GM19395 (cell line): ENCODE results near the gene ZNF608.

ENCODE experiments used
- ATAC-seq: cut with Tn5 transposase; IDR thresholded peaks from one replicate; pipeline ENCODE4 v1.9.1; 2021; ENCODE audit warnings: mild to moderate bottlenecking, moderate library complexity; ENCODE audit not compliant: unreplicated experiment

ZNF608 gene

GRCh38 chr5:124745928-124746915 is at the start of gene ZNF608:
Gene ZNF608, minus strand, starts transcription at chr5:124746639. Its CDS starts 1,650 bp downstream, at chr5:124744989.
- no peak for ATAC-seq

- peak; percentile 30 for ATAC-seq
Observed at GRCh38 chr5:124795829-124796228, 49.4 kb upstream of the ZNF608 start.

GRCh38 chr5:124790895-124791732 is 44.7 kb upstream of the ZNF608 start:
- no peak for ATAC-seq

GRCh38 chr5:124790301-124790894 is 44.0 kb upstream of the ZNF608 start:
- ATAC-seq = no peak

GRCh38 chr5:124789104-124789605 is 42.7 kb upstream of the ZNF608 start:
- no peak for ATAC-seq

- ATAC-seq = no peak
Observed at GRCh38 chr5:124783794-124784193, 37.4 kb upstream of the ZNF608 start.

GRCh38 chr5:124783285-124783684 is 36.8 kb upstream of the ZNF608 start:
- ATAC-seq = peak; percentile 75

- ATAC-seq = no peak
Observed at GRCh38 chr5:124782262-124782661, 35.8 kb upstream of the ZNF608 start.

GRCh38 chr5:124780011-124780410 is 33.6 kb upstream of the ZNF608 start:
- ATAC-seq = no peak

GRCh38 chr5:124773315-124774311 is 27.2 kb upstream of the ZNF608 start:
- no peak for ATAC-seq

- no peak for ATAC-seq
Observed at GRCh38 chr5:124772457-124773200, 26.2 kb upstream of the ZNF608 start.

GRCh38 chr5:124771761-124772160 is 25.3 kb upstream of the ZNF608 start:
- ATAC-seq = no peak

GRCh38 chr5:124764992-124765611 is 18.7 kb upstream of the ZNF608 start:
- ATAC-seq = no peak

GRCh38 chr5:124764585-124764984 is 18.1 kb upstream of the ZNF608 start:
- ATAC-seq = no peak

GRCh38 chr5:124761010-124761409 is 14.6 kb upstream of the ZNF608 start:
- no peak for ATAC-seq

GRCh38 chr5:124760608-124761007 is 14.2 kb upstream of the ZNF608 start:
- no peak for ATAC-seq

- ATAC-seq = no peak
Observed at GRCh38 chr5:124755565-124755964, 9.1 kb upstream of the ZNF608 start.

GRCh38 chr5:124755041-124755440 is 8.6 kb upstream of the ZNF608 start:
- ATAC-seq = no peak
